HCT116 (cell line): ENCODE measurements around the gene TMEM40. TPM values are rescaled to one million over a fixed set of nuclear protein-coding genes. Genes with fewer than 3 reads are reported as not detected.
A peak's percentile ranks its signal among the peaks of the same experiment; 100 is the strongest.

Experiments
- ATAC-seq: fragments of 200-7000 bp; cut with Tn5 transposase; 2 replicates; pipeline ENCODE4 v1.9.1; 2020; ENCODE audit warnings: mild to moderate bottlenecking, moderate library complexity
- BruUV-seq: library from RNA; stranded (reverse); fragments of 400-500 nt; replicated peaks from 2 replicates; lab custom pipeline; 2021; lab: Mats Ljungman, UMichigan
- CTCF ChIA-PET: fragments of 300-600 bp; sonication (Branson Sonifier 250); formaldehyde crosslinking; loops from one replicate; lab custom pipeline; 2021; ENCODE audit warnings: antibody characterized with exemption; lab: Charles Lee
- POLR2A ChIA-PET: fragments of 300-600, 350-600 bp; sonication (Branson Sonifier 250); formaldehyde crosslinking; loops from one replicate; lab custom pipeline; 2021; ENCODE audit warnings: antibody characterized with exemption; lab: Charles Lee
- RAD21 ChIA-PET, 2 experiments: fragments of 300-600 bp; sonication (Branson Sonifier 250); formaldehyde crosslinking; loops; one replicate each; lab custom pipeline; 2023; ENCODE audit warnings: low total read pairs in 2 of 2; ENCODE audit not compliant: uncharacterized antibody in 2 of 2, unreplicated experiment in 2 of 2, low non-redundant PET in 1 of 2; lab: Charles Lee
- DNase-seq: peaks from one replicate; pipeline ENCODE4 v3.0.0-alpha.2; 2010; ENCODE audit warnings: low read depth, low spot score
- H2AFZ ChIP-seq: fragments of 200-600 bp; shearing (Covaris generic), sonication (generic); 2 replicates; pipeline ENCODE4 v1.6.1; 2017; ENCODE audit warnings: low read depth, mixed run types, mixed read lengths, antibody characterized with exemption, low read length; ENCODE audit not compliant: poor library complexity, severe bottlenecking
- H3K27ac ChIP-seq: 2 replicates; pipeline ENCODE4 v1.5.1; 2012; ENCODE audit warnings: low read depth, low read length
- H3K27me3 ChIP-seq: fragments of 200-600 bp; sonication (generic); 2 replicates; pipeline ENCODE4 v1.6.1; 2016; ENCODE audit warnings: mixed run types, low read length, mixed read lengths; ENCODE audit not compliant: insufficient read depth
- H3K36me3 ChIP-seq, 2 experiments: fragments of 200-500 bp in 1 of 2; fragments of 200-600 bp in 1 of 2; sonication (Bioruptor generic) in 1 of 2; sonication (generic) in 1 of 2; 2 replicates each; pipeline versions ENCODE4 v1.5.1 to v1.6.1; 2014 to 2016; ENCODE audit warnings: low read length in 2 of 2, inconsistent platforms in 1 of 2, mixed read lengths in 1 of 2, mixed run types in 1 of 2; ENCODE audit not compliant: insufficient read depth in 2 of 2, control insufficient read depth in 1 of 2
- H3K4me1 ChIP-seq, 2 experiments: fragments of 200-600 bp in 1 of 2; sonication (generic) in 1 of 2; 2 replicates each; pipeline versions ENCODE4 v1.5.1 to v1.6.1; 2012 to 2017; ENCODE audit warnings: low read length in 2 of 2, inconsistent platforms in 1 of 2, mild to moderate bottlenecking in 1 of 2, mixed read lengths in 1 of 2, mixed run types in 1 of 2, moderate library complexity in 1 of 2; ENCODE audit not compliant: insufficient read depth in 2 of 2, control insufficient read depth in 1 of 2
- H3K4me2 ChIP-seq: fragments of 200-600 bp; sonication (generic); 2 replicates; pipeline ENCODE4 v1.6.1; 2017; ENCODE audit warnings: mixed run types, low read length, mixed read lengths
- H3K4me3 ChIP-seq, 2 experiments: fragments of 200-600 bp in 1 of 2; sonication (generic) in 1 of 2; replicated peaks in 1 of 2; 2 replicates each; pipeline ENCODE4 v1.5.1; 2011 to 2016; ENCODE audit warnings: low read length in 2 of 2, control low read depth in 1 of 2, low read depth in 1 of 2, mild to moderate bottlenecking in 1 of 2, mixed read lengths in 1 of 2, mixed run types in 1 of 2
- H3K79me2 ChIP-seq: fragments of 200-600 bp; sonication (generic); 2 replicates; pipeline ENCODE4 v1.6.1; 2017; ENCODE audit warnings: mild to moderate bottlenecking, mixed run types, low read length, moderate library complexity, mixed read lengths; ENCODE audit not compliant: insufficient read depth
- H3K9ac ChIP-seq: fragments of 200-600 bp; sonication (generic); 2 replicates; pipeline ENCODE4 v1.6.1; 2016; ENCODE audit warnings: low read length, mixed read lengths
- H3K9me2 ChIP-seq: fragments of 200-600 bp; sonication (generic), shearing (Covaris generic); 2 replicates; pipeline ENCODE4 v1.6.1; 2017; ENCODE audit warnings: mixed run types, mild to moderate bottlenecking, moderate library complexity; ENCODE audit not compliant: insufficient read depth
- H3K9me3 ChIP-seq, 2 experiments: fragments of 200-500 bp in 1 of 2; fragments of 200-600 bp in 1 of 2; sonication (Bioruptor generic) in 1 of 2; sonication (generic) in 1 of 2; 2 replicates each; pipeline ENCODE4 v1.6.1; 2014 to 2017; ENCODE audit warnings: low read length in 2 of 2, mixed read lengths in 2 of 2, inconsistent platforms in 1 of 2, low read depth in 1 of 2, mild to moderate bottlenecking in 1 of 2, mixed run types in 1 of 2, moderate library complexity in 1 of 2; ENCODE audit not compliant: control insufficient read depth in 1 of 2, insufficient read depth in 1 of 2
- H4K20me1 ChIP-seq: fragments of 200-600 bp; sonication (generic), shearing (Covaris generic); 2 replicates; pipeline ENCODE4 v1.6.1; 2017; ENCODE audit warnings: mixed run types, mild to moderate bottlenecking, moderate library complexity; ENCODE audit not compliant: insufficient read depth
- CBX3 ChIP-seq: IDR thresholded peaks from 2 replicates; pipeline ENCODE4 v1.6.1; 2012; ENCODE audit warnings: low read depth
- ELF1 ChIP-seq: IDR thresholded peaks from 2 replicates; pipeline ENCODE4 v1.6.1; 2012; ENCODE audit warnings: low read depth, borderline replicate concordance
- EZH2 ChIP-seq: fragments of 200-600 bp; sonication (generic); IDR thresholded peaks from 2 replicates; pipeline ENCODE4 v1.6.1; 2017; ENCODE audit warnings: antibody characterized with exemption, mixed run types
- JUND ChIP-seq: IDR thresholded peaks from 2 replicates; pipeline ENCODE4 v1.6.1; 2012
- RAD21 ChIP-seq: IDR thresholded peaks from 2 replicates; pipeline ENCODE4 v1.6.1; 2012; ENCODE audit warnings: low read depth, mild to moderate bottlenecking
- SP1 ChIP-seq: IDR thresholded peaks from 2 replicates; pipeline ENCODE4 v1.6.1; 2012; ENCODE audit warnings: low read depth
- YY1 ChIP-seq: IDR thresholded peaks from 2 replicates; pipeline ENCODE4 v1.6.1; 2011; ENCODE audit warnings: low read length, low read depth, moderate library complexity, mild to moderate bottlenecking; ENCODE audit not compliant: insufficient replicate concordance; ENCODE audit errors: extremely low read depth
- ZNF274 ChIP-seq: fragments of 200-500 bp; sonication (Bioruptor generic); IDR thresholded peaks from 2 replicates; pipeline ENCODE4 v1.6.1; 2014; ENCODE audit warnings: mild to moderate bottlenecking, low read depth, low read length, inconsistent platforms
- intact Hi-C: fragments of 100-400 bp; cut with micrococcal nuclease; formaldehyde crosslinking; loops from 2 replicates; pipeline ENCODE4 v1.10.0; 2022
- total RNA-seq: library from RNA; stranded (reverse); gene quantifications from one replicate; pipeline ENCODE4 v1.2.1, GENCODE V29; 2021; ENCODE audit not compliant: unreplicated experiment
- TF ChIP-seq, protein P1 (sequence below): IDR thresholded peaks from 2 replicates; pipeline ENCODE4 v1.6.1; 2011; ENCODE audit warnings: mild to moderate bottlenecking, low read length, moderate library complexity; ENCODE audit not compliant: insufficient replicate concordance; ENCODE audit errors: extremely low read depth
- TF ChIP-seq, protein P2 (sequence below): IDR thresholded peaks from 2 replicates; pipeline ENCODE4 v1.6.1; 2012; ENCODE audit warnings: low read depth

Gene TMEM40
- total RNA-seq, 1 experiment from 2014 or later = 12.3 TPM

DNA sequence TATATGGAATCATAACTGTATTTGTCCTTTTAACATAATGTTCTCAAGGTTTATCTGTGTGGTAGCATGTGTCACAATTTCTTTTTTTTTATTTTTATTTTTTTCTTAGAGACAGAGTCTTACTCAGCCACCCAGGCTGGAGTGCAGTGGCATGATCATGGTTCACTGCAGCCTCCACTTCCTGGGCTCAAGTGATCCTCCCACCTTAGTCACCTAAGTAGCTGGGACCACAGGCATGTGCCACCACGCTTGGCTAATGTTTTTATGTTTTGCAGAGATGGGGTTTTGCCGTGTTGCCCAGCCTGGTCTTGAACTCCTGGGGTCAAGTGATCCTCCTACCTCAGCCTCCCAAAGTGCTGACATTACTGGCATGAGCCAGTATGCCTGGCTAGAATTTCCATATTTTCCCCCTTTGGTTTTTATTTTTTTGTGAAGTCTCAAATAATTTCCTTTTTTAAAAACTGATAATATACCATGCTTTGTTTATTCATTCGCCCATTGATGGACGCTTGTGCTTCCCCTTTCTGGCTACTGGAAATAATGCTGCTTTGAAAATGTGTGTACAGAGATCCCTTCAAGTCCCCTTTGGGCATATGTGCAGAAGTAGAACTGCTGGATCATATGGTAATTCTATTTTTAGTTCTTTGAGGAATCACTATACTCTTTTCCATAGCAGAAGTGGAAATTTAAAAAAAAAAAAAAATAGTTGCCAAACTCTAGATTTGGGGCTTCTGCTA is 28.4 kb downstream of the TMEM40 start:
- ATAC-seq (peak; percentile 40; the same call in 1 of the 2 replicates), DNase-seq (no peak)
- intact Hi-C loops = no loop called here
- Histone ChIP-seq H3K27me3 (no peaks in the 10 kb centered on the region), H3K4me1 (peaks cover 4 to 7% of the 10 kb centered on the region in 2 experiments; a peak in 3 of 4 replicates), H3K27ac (no peak overlapping the region), H3K4me2 (peak overlapping the region; percentile 1; the same call in 1 of the 2 replicates), H3K9ac (no peak overlapping the region), H3K36me3 (no peaks in the 10 kb centered on the region), H3K4me3 (no peak overlapping the region), H2AFZ (no peak overlapping the region), H4K20me1 (no peaks in the 10 kb centered on the region), H3K9me2 (no peaks in the 10 kb centered on the region), H3K9me3 (no peaks in the 10 kb centered on the region), H3K79me2 (no peaks in the 10 kb centered on the region)
- ChIA-PET POLR2A (no interaction called here), RAD21 (no interaction called here), CTCF (no interaction called here)
- BruUV-seq = no TSS peak
- TF ChIP-seq CBX3 = no peak
- TF ChIP-seq, protein P1, sequence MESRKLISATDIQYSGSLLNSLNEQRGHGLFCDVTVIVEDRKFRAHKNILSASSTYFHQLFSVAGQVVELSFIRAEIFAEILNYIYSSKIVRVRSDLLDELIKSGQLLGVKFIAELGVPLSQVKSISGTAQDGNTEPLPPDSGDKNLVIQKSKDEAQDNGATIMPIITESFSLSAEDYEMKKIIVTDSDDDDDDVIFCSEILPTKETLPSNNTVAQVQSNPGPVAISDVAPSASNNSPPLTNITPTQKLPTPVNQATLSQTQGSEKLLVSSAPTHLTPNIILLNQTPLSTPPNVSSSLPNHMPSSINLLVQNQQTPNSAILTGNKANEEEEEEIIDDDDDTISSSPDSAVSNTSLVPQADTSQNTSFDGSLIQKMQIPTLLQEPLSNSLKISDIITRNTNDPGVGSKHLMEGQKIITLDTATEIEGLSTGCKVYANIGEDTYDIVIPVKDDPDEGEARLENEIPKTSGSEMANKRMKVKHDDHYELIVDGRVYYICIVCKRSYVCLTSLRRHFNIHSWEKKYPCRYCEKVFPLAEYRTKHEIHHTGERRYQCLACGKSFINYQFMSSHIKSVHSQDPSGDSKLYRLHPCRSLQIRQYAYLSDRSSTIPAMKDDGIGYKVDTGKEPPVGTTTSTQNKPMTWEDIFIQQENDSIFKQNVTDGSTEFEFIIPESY = no peak
- TF ChIP-seq SP1 = no peak
- no peak for TF ChIP-seq ELF1
- no peak for TF ChIP-seq YY1
- TF ChIP-seq EZH2 = no peak
- no peak for TF ChIP-seq ZNF274
- TF ChIP-seq, protein P2, sequence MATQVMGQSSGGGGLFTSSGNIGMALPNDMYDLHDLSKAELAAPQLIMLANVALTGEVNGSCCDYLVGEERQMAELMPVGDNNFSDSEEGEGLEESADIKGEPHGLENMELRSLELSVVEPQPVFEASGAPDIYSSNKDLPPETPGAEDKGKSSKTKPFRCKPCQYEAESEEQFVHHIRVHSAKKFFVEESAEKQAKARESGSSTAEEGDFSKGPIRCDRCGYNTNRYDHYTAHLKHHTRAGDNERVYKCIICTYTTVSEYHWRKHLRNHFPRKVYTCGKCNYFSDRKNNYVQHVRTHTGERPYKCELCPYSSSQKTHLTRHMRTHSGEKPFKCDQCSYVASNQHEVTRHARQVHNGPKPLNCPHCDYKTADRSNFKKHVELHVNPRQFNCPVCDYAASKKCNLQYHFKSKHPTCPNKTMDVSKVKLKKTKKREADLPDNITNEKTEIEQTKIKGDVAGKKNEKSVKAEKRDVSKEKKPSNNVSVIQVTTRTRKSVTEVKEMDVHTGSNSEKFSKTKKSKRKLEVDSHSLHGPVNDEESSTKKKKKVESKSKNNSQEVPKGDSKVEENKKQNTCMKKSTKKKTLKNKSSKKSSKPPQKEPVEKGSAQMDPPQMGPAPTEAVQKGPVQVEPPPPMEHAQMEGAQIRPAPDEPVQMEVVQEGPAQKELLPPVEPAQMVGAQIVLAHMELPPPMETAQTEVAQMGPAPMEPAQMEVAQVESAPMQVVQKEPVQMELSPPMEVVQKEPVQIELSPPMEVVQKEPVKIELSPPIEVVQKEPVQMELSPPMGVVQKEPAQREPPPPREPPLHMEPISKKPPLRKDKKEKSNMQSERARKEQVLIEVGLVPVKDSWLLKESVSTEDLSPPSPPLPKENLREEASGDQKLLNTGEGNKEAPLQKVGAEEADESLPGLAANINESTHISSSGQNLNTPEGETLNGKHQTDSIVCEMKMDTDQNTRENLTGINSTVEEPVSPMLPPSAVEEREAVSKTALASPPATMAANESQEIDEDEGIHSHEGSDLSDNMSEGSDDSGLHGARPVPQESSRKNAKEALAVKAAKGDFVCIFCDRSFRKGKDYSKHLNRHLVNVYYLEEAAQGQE = no peak
- TF ChIP-seq RAD21 = no peak
- TF ChIP-seq JUND = no peak
